SK-N-SH (cell line): ENCODE measurements around the gene CIAO1. TPM values are rescaled to one million over a fixed set of nuclear protein-coding genes. Genes with fewer than 3 reads are reported as not detected.

ENCODE experiments used
- CTCF ChIA-PET: fragments of 300-600, 350-600 bp; formaldehyde crosslinking; extraction: SDS; loops from one replicate; lab custom pipeline; 2021; lab: Yijun Ruan, JAX
- POLR2A ChIA-PET: fragments of 350-600 bp; sonication (Branson Sonifier 250); formaldehyde crosslinking; extraction: SDS; loops from one replicate; lab custom pipeline; 2020; ENCODE audit warnings: antibody characterized with exemption, inconsistent platforms; lab: Yijun Ruan, JAX
- DNase-seq: peaks from one replicate; pipeline ENCODE4 v3.0.0; 2012
- H2AFZ ChIP-seq: fragments of 200-600 bp; sonication (generic); 2 replicates; pipeline ENCODE4 v1.8.1; 2016; ENCODE audit warnings: antibody characterized with exemption, mild to moderate bottlenecking, low read depth
- H3F3A ChIP-seq: fragments of 200-600 bp; sonication (generic); replicated peaks from 2 replicates; pipeline ENCODE3; 2016; ENCODE audit warnings: antibody characterized with exemption, mild to moderate bottlenecking; ENCODE audit not compliant: insufficient read depth
- H3K27ac ChIP-seq, 2 experiments: fragments of 200-500 bp in 1 of 2; fragments of 200-600 bp in 1 of 2; sonication (Bioruptor generic) in 1 of 2; sonication (generic), shearing (Covaris generic) in 1 of 2; 2 replicates each; pipeline versions ENCODE4 v1.5.1 to v1.6.1; 2014 to 2016; ENCODE audit warnings: low read depth in 2 of 2, inconsistent platforms in 1 of 2, low read length in 1 of 2, mild to moderate bottlenecking in 1 of 2, mixed read lengths in 1 of 2
- H3K27me3 ChIP-seq: fragments of 200-600 bp; sonication (generic), shearing (Covaris generic); 2 replicates; pipeline ENCODE4 v1.6.1; 2016; ENCODE audit warnings: mixed run types; ENCODE audit not compliant: insufficient read depth
- H3K36me3 ChIP-seq, 2 experiments: fragments of 200-500 bp in 1 of 2; fragments of 200-600 bp in 1 of 2; sonication (Bioruptor generic) in 1 of 2; sonication (generic) in 1 of 2; replicated peaks in 1 of 2; 2 replicates each; pipeline versions ENCODE3 to v1.5.1; 2014 to 2016; ENCODE audit warnings: low read length in 1 of 2, mild to moderate bottlenecking in 1 of 2; ENCODE audit not compliant: insufficient read depth in 2 of 2, control insufficient read depth in 1 of 2
- H3K4me1 ChIP-seq, 2 experiments: fragments of 200-500 bp in 1 of 2; fragments of 200-600 bp in 1 of 2; sonication (Bioruptor generic) in 1 of 2; sonication (generic), shearing (Covaris generic) in 1 of 2; 2 replicates each; pipeline versions ENCODE4 v1.5.1 to v1.6.1; 2014 to 2016; ENCODE audit warnings: low read depth in 1 of 2, low read length in 1 of 2, mixed run types in 1 of 2; ENCODE audit not compliant: insufficient read depth in 2 of 2, control insufficient read depth in 1 of 2
- H3K4me2 ChIP-seq: fragments of 200-600 bp; sonication (generic), shearing (Covaris generic); 2 replicates; pipeline ENCODE4 v1.6.1; 2017; ENCODE audit warnings: mixed run types
- H3K4me3 ChIP-seq, 2 experiments: fragments of 200-500 bp in 1 of 2; fragments of 200-600 bp in 1 of 2; sonication (Bioruptor generic) in 1 of 2; sonication (generic), shearing (Covaris generic) in 1 of 2; 2 replicates each; pipeline versions ENCODE4 v1.5.1 to v1.8.1; 2014 to 2016; ENCODE audit warnings: low read depth in 2 of 2, inconsistent platforms in 1 of 2, low read length in 1 of 2, mild to moderate bottlenecking in 1 of 2, mixed read lengths in 1 of 2, moderate library complexity in 1 of 2
- H3K79me2 ChIP-seq: fragments of 200-600 bp; sonication (generic); 2 replicates; pipeline ENCODE4 v1.8.1; 2017; ENCODE audit warnings: mild to moderate bottlenecking; ENCODE audit not compliant: insufficient read depth
- H3K9ac ChIP-seq: fragments of 200-600 bp; sonication (generic); 2 replicates; pipeline ENCODE4 v1.6.1; 2017; ENCODE audit warnings: mixed run types
- H3K9me2 ChIP-seq: fragments of 200-600 bp; sonication (generic); 2 replicates; pipeline ENCODE4 v1.6.1; 2017; ENCODE audit warnings: mixed run types
- H3K9me3 ChIP-seq: fragments of 200-600 bp; sonication (generic); 2 replicates; pipeline ENCODE4 v1.6.1; 2017; ENCODE audit warnings: mixed run types, mild to moderate bottlenecking, moderate library complexity
- H4K20me1 ChIP-seq: fragments of 200-600 bp; sonication (generic); 2 replicates; pipeline ENCODE4 v1.6.1; 2017; ENCODE audit warnings: mild to moderate bottlenecking, mixed run types; ENCODE audit not compliant: insufficient read depth
- ELF1 ChIP-seq: IDR thresholded peaks from 2 replicates; pipeline ENCODE4 v1.4.0; 2012
- EP300 ChIP-seq, 2 experiments: IDR thresholded peaks; 2 replicates each; pipeline versions ENCODE4 v1.4.0 to v1.6.1; 2012; ENCODE audit warnings: borderline replicate concordance in 1 of 2, low read depth in 1 of 2, low read length in 1 of 2
- EZH2phosphoT487 ChIP-seq: fragments of 200-600 bp; sonication (generic); IDR thresholded peaks from 2 replicates; pipeline ENCODE4 v1.6.1; 2017; ENCODE audit warnings: low read depth, mixed run types, mild to moderate bottlenecking, antibody characterized with exemption, moderate library complexity, borderline replicate concordance
- FOSL2 ChIP-seq: IDR thresholded peaks from 2 replicates; pipeline ENCODE4 v1.4.0; 2012; ENCODE audit warnings: low read depth, mild to moderate bottlenecking, moderate library complexity, borderline replicate concordance
- FOXJ3 ChIP-seq: sonication (generic); formaldehyde crosslinking; IDR thresholded peaks from 2 replicates; pipeline ENCODE4 v1.5.1; 2020; ENCODE audit warnings: mild to moderate bottlenecking, missing genetic modification reagents
- GABPA ChIP-seq: IDR thresholded peaks from 2 replicates; pipeline ENCODE4 v1.4.0; 2012; ENCODE audit warnings: low read depth, mild to moderate bottlenecking
- JUND ChIP-seq: IDR thresholded peaks from 2 replicates; pipeline ENCODE4 v1.4.0; 2012
- MXI1 ChIP-seq: IDR thresholded peaks from 2 replicates; pipeline ENCODE4 v1.6.1; 2012; ENCODE audit warnings: mild to moderate bottlenecking, low read depth, low read length, improper control_type of control experiment
- NRF1 ChIP-seq: IDR thresholded peaks from 2 replicates; pipeline ENCODE4 v1.6.1; 2012; ENCODE audit warnings: low read depth, mild to moderate bottlenecking, low read length
- POLR2AphosphoS5 ChIP-seq: IDR thresholded peaks from 2 replicates; pipeline ENCODE4 v1.6.1; 2012; ENCODE audit warnings: low read depth, low read length
- RAD21 ChIP-seq: IDR thresholded peaks from 2 replicates; pipeline ENCODE4 v1.6.1; 2012; ENCODE audit warnings: mild to moderate bottlenecking, low read length
- RCOR1 ChIP-seq: fragments of 150-350 bp; IDR thresholded peaks from 2 replicates; pipeline ENCODE4 v1.6.1; 2017; ENCODE audit warnings: antibody characterized with exemption, low read length
- RXRA ChIP-seq: IDR thresholded peaks from 2 replicates; pipeline ENCODE4 v1.4.0; 2012; ENCODE audit warnings: low read depth, mild to moderate bottlenecking, borderline replicate concordance
- SIN3A ChIP-seq: IDR thresholded peaks from 2 replicates; pipeline ENCODE4 v1.6.1; 2012; ENCODE audit warnings: low read depth, mild to moderate bottlenecking, low read length, moderate library complexity, borderline replicate concordance
- TAF1 ChIP-seq: IDR thresholded peaks from 2 replicates; pipeline ENCODE4 v1.6.1; 2012; ENCODE audit warnings: low read depth, mild to moderate bottlenecking, low read length, moderate library complexity, borderline replicate concordance
- TCF12 ChIP-seq: IDR thresholded peaks from 2 replicates; pipeline ENCODE4 v1.4.0; 2012
- USF1 ChIP-seq: IDR thresholded peaks from 2 replicates; pipeline ENCODE4 v1.4.0; 2012; ENCODE audit warnings: low read depth, borderline replicate concordance
- USF2 ChIP-seq: fragments of 150-350 bp; IDR thresholded peaks from 2 replicates; pipeline ENCODE4 v1.6.1; 2017; ENCODE audit warnings: antibody characterized with exemption, low read length, low read depth, borderline replicate concordance
- WGBS: methylation state at CpG from one replicate; pipeline ENCODE4 v1.1.6; 2017; ENCODE audit warnings: low lambda C conversion rate; 5-methylcytosine and 5-hydroxymethylcytosine counted together
- polyA plus RNA-seq, 3 experiments: library from polyadenylated mRNA; depleted of rRNA; stranded (reverse); fragments of >200 nt; gene quantifications; 2 replicates each; pipeline ENCODE4 v1.2.3, GENCODE V29; 2012
- TF ChIP-seq, protein P1 (sequence below): fragments of 150-350 bp; IDR thresholded peaks from 2 replicates; pipeline ENCODE4 v1.6.1; 2016; ENCODE audit warnings: mild to moderate bottlenecking, low read depth, low read length
- TF ChIP-seq, protein P2 (sequence below): IDR thresholded peaks from 2 replicates; pipeline ENCODE4; 2012
- TF ChIP-seq, protein P3 (sequence below): fragments of 200-600 bp; sonication (generic); IDR thresholded peaks from 2 replicates; pipeline ENCODE4 v1.6.1; 2017; ENCODE audit warnings: antibody characterized with exemption, mild to moderate bottlenecking, moderate library complexity

Gene CIAO1
- polyA plus RNA-seq, 1 of the 3 experiments (the other 2 are of a cell fraction), result 120 TPM

DNA sequence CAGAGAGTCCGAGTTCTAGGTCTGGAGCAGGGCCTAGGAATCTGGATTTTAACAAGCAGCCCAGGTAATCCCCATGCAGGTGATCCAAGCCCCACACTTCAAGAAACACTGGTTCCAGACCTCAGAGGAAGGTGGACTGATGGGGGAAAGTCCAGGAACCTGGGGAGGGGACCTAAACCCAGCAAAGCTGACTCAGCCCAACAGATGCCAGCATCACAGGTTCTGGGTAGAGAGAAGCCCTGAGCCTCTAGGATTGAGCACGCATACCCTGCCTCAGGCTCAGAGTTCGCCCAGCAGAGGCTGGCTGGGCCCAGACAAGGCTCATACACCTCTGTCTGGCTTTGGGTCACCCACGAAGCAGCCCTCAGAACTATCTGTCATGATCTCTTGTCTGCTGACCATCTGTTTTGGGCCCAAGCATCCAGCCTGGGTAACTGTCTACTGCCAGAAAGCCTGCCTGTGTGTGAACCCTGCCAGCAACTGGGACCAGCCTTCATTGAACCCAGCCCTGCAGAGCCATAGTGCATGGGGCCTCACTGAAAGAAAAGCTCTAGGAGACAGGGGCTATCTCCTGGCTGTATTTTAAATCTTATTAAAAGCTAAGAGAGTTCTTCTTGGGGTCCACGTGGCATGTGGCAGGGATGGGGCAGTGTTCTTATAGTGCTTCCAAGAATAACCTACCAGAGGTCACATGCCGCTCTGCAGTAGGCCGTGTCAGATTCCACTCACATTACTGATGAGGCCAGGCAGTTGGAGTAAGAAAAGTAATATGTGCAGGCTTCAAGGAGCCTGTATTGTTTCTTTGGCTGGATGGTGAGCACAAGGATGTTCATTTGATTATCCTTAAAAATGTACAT lies 7.6 kb upstream of the CIAO1 start:
- H3K27ac ChIP-seq, result peak overlapping the region in 1 of 2 experiments; percentile 70; a peak in 2 of 4 replicates
- WGBS, result 95% methylated on average over 4 of the region's 7 CpGs
- ChIA-PET CTCF (interaction anchor here (0.9 to 4.0 kb wide), 4 partner anchors 83 to 266 kb away, joined by 5 to 24 read pairs (median 14); no protein-coding TSS in a partner anchor), POLR2A (no interaction called here)
- peaks cover 42% of the 10 kb centered on the region for H4K20me1 ChIP-seq
- H3K9me2 ChIP-seq, result no peaks in the 10 kb centered on the region
- peaks cover 89% of the 10 kb centered on the region for H3K79me2 ChIP-seq
- H2AFZ ChIP-seq, result no peak overlapping the region
- H3K27me3 ChIP-seq, result no peaks in the 10 kb centered on the region
- DNase-seq, result no peak
- H3K4me1 ChIP-seq, result peaks cover 24 to 35% of the 10 kb centered on the region in 2 experiments; a peak in 3 of 4 replicates
- no peaks in the 10 kb centered on the region for H3K9me3 ChIP-seq
- peaks cover 18% of the 10 kb centered on the region for H3F3A ChIP-seq
- TF ChIP-seq EZH2phosphoT487 (no peak), MXI1 (no peak), JUND (no peak)
- TF ChIP-seq, protein P1, sequence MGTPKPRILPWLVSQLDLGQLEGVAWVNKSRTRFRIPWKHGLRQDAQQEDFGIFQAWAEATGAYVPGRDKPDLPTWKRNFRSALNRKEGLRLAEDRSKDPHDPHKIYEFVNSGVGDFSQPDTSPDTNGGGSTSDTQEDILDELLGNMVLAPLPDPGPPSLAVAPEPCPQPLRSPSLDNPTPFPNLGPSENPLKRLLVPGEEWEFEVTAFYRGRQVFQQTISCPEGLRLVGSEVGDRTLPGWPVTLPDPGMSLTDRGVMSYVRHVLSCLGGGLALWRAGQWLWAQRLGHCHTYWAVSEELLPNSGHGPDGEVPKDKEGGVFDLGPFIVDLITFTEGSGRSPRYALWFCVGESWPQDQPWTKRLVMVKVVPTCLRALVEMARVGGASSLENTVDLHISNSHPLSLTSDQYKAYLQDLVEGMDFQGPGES, result no peak
- H3K4me2 ChIP-seq, result 0 out of 2 replicates have a peak overlapping the region, but pooled peaks have one; percentile 27
- no peak overlapping the region for H3K4me3 ChIP-seq
- H3K36me3 ChIP-seq, result peaks cover 20 to 32% of the 10 kb centered on the region in 2 experiments
- H3K9ac ChIP-seq, result no peak overlapping the region

DNA sequence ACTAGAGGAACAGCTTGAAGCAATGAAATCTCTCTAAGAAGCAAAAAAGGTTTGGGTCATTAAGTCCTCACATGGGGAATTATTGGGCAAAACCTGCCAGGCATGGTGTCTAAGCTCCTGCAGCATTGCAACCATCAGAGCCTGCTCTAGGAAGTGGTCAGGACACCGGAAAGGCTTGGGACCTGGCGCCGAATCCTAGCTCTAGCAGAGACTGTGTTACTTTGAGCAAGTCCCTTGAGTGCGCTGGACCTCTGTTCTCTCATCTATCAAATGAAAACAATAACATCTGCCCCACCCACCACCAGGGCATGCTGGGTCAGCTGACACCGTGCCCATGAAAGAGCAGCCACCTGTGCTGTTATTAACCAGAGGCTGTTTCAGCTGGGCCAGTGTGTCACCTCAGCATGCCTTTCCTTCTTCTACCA lies 6.5 kb upstream of the CIAO1 start:
- 100% methylated on average over 4 of the region's 5 CpGs for WGBS
- H2AFZ ChIP-seq, result no peak overlapping the region
- peak overlapping the region; percentile 71 for H3K4me2 ChIP-seq
- H3K27ac ChIP-seq, result peak overlapping the region; percentile 70
- ChIA-PET CTCF (interaction anchor here (1.2 to 4.0 kb wide), 6 partner anchors 29 to 267 kb away, joined by 5 to 24 read pairs (median 14); partner anchors contain the start of gene ANKRD36C), POLR2A (interaction anchor here (2.2 kb wide), 1 partner anchor 51 kb away, joined by 6 read pairs; the partner anchor contains the start of gene STARD7)
- H3K79me2 ChIP-seq, result peaks cover 96% of the 10 kb centered on the region
- DNase-seq, result no peak
- H3F3A ChIP-seq, result peaks cover 18% of the 10 kb centered on the region
- H3K4me1 ChIP-seq, result peaks cover 33 to 46% of the 10 kb centered on the region in 2 experiments
- H3K9ac ChIP-seq, result no peak overlapping the region
- H3K36me3 ChIP-seq, result peaks cover 20 to 28% of the 10 kb centered on the region in 2 experiments
- no peaks in the 10 kb centered on the region for H3K9me3 ChIP-seq
- no peak overlapping the region for H3K4me3 ChIP-seq
- H3K9me2 ChIP-seq, result no peaks in the 10 kb centered on the region
- no peaks in the 10 kb centered on the region for H3K27me3 ChIP-seq
- peaks cover 53% of the 10 kb centered on the region for H4K20me1 ChIP-seq
- no peak for TF ChIP-seq RCOR1
- TF ChIP-seq, protein P2, sequence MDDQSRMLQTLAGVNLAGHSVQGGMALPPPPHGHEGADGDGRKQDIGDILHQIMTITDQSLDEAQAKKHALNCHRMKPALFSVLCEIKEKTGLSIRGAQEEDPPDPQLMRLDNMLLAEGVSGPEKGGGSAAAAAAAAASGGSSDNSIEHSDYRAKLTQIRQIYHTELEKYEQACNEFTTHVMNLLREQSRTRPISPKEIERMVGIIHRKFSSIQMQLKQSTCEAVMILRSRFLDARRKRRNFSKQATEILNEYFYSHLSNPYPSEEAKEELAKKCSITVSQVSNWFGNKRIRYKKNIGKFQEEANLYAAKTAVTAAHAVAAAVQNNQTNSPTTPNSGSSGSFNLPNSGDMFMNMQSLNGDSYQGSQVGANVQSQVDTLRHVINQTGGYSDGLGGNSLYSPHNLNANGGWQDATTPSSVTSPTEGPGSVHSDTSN, result no peak
- no peak for TF ChIP-seq NRF1
- no peak for TF ChIP-seq GABPA
- TF ChIP-seq RAD21, result no peak
- TF ChIP-seq USF1, result no peak
- TF ChIP-seq USF2, result no peak
- TF ChIP-seq EP300 (IDR thresholded peaks at IDR 0.05; ENCODE audit: borderline replicate concordance in 1 of 2, low read depth in 1 of 2, low read length in 1 of 2), result no peak
- no peak for TF ChIP-seq SIN3A
- no peak for TF ChIP-seq FOSL2
- no peak for TF ChIP-seq POLR2AphosphoS5
- TF ChIP-seq RXRA, result no peak
- TF ChIP-seq ELF1, result no peak
- no peak for TF ChIP-seq TAF1
- TF ChIP-seq EZH2phosphoT487, result no peak
- TF ChIP-seq, protein P3, sequence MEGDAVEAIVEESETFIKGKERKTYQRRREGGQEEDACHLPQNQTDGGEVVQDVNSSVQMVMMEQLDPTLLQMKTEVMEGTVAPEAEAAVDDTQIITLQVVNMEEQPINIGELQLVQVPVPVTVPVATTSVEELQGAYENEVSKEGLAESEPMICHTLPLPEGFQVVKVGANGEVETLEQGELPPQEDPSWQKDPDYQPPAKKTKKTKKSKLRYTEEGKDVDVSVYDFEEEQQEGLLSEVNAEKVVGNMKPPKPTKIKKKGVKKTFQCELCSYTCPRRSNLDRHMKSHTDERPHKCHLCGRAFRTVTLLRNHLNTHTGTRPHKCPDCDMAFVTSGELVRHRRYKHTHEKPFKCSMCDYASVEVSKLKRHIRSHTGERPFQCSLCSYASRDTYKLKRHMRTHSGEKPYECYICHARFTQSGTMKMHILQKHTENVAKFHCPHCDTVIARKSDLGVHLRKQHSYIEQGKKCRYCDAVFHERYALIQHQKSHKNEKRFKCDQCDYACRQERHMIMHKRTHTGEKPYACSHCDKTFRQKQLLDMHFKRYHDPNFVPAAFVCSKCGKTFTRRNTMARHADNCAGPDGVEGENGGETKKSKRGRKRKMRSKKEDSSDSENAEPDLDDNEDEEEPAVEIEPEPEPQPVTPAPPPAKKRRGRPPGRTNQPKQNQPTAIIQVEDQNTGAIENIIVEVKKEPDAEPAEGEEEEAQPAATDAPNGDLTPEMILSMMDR, result no peak
- no peak for TF ChIP-seq TCF12
- no peak for TF ChIP-seq FOXJ3 (CRISPR knock-in tag)
